Measurements from ENCODE around the gene AFAP1.

AFAP1 gene

DNA sequence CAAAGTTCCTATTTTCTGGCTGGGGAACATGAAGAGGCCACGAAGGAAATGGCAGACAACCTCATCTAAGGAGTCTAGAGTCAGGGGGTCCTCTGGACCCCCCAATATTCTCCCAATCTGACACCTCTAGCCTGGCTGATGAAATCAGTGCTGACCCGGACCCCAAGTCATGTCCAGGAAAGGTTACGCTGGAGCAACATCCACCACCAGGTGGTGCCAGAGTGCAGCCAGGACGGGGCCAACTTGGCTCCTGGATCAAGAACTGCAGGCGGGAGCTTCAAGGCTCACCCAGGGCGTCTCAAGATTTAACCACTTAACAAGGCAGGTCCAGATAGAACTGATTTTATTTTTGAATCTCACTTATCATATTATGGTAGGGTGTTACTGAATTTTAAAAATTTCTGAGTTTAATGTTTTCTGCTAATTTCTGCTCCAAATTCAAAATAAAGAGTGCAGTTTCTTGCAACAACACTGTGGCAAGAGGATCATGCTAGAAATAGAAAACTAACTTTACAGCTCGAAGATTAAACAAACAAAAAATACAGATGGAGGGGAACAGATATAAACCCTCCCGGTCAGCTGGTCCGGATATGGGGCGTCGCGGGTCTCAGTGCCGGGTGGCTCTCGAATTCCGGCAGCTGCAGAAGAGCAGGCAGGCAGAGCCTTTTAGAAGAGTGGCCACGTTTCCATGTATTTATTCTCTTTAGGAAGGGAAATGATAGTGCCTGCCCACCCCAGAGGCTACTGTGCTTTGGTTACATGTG, 135.5 kb downstream of the AFAP1 start:
- DNase-seq (ENCODE audit: low spot score): peak; percentile 80

DNA sequence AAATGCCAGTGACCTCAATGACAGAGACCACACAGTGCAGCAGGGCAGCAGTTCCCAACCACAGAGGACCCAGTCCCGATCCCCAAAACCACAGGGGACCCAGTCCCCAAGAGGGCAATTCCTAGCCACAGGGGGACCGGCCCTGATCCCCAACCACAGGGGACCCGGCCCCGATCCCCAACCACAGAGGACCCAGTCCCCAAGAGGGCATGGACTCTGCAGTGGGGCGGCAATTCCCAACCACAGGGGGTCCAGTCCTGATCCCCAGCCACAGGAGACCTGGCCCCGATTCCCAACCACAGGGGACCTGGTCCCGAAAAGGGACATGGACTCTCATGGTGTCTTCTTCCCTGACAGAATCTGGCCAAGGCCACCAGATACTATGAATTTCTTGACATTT, 136.3 kb downstream of the AFAP1 start:
- no peak for DNase-seq (ENCODE audit: low spot score)

DNA sequence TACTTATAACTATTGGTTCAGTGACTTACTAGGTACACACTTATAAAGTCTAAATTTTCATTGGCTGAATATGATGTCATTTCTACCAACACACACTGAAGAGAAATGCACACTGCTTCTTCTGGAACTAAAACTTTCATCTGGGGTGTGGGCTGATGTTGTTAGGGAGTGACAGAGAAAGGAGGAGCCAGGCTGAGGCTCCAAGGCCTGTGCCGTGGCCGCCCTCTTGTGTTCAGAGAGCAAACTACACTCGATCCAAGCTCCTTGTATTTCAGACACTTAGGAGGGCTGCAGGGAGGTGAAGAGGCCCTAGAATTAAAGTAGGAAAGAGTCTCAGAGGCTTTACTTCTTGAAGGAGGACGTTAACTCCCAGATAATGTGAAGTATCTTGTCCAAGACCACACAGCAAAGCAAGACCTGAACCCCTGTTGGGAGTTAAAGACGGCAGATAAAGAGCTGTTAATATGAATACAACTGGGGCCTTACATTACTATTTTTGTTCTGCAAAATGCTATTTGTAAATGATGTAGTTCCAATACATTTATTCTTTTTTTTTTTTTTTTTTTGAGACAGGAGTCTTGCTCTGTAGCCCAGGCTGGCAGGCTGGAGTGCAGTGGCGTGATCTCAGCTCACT, 137.5 kb downstream of the AFAP1 start:
- peak; percentile 83 for DNase-seq (ENCODE audit: low spot score)

DNA sequence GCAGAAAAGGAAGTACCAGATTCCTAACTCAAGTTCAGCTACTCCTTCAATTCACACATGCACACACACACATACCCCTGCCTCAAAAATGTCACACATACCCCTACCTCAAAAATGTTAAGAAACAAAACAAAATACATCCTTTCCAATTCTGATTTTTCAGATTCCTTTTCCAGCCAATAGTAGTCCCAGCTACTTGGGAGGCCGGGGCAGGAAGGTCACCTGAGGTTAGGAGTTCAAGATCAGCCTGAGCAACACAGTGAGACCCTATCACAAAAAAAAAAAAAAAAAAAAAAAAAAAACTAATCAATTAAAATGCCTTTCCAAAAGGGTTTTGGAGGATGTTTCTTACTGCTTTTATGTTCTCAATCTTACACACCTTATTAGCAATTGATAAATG, 138.0 kb downstream of the AFAP1 start:
- no peak for DNase-seq (ENCODE audit: low spot score)

DNA sequence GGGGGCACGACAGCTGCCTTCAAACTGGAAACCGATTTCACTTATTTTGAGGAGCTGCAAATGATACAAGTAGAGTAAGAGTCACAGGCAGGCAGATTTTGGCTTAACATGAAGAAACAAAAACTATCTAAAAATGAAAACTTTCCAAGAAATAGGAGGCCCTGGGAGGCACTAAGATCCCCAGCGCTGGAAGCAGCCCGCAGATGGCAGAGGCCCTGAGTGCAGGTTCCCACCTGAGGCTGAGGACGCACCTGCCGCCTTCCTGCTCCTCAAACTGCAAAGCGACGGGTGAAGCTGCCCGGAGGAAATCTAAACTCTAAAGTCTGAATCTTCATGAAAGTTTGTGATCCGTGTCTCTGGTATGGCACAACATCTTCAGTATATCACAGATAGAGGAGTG, 138.7 kb downstream of the AFAP1 start:
- DNase-seq (ENCODE audit: low spot score): no peak

DNA sequence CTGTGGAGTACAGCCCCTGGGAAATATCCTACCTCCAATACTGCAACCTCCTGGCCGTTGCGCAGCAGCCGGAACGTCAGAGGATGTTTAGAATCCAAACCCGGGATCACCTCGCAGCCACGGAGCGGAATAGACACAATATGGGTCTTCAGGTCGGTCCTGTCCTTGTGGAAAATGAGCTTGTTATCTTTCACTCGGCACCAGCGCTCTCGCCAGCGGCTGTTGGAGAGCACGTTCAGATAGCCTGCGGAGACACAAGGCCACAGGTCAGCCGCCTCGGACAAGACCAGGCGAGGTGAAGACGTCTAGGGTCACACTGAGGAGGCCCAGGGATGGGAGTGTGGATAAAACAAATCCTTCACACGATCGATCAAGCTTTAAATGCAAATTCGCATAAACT, 139.3 kb downstream of the AFAP1 start:
- DNase-seq (ENCODE audit: low spot score): no peak

DNA sequence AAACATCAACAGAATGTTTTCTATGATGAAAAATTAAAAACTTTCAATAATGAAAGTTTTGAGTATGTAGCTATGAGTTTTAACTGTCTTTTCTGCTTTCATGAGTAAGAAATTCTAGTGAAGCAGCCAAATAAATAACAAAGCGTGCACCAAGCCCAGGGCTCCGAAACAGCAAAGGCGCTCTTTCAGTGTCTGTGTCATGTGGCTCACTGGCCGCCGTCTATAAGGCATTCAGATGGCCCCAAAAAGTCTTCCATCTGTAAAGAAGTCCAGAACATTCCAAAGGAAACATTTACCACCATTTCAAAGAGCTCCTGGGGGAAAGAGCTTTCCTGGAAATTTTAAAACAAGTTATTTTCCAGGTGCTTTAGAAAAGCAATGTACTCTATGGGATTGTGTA, 139.9 kb downstream of the AFAP1 start:
- DNase-seq (ENCODE audit: low spot score): no peak

DNA sequence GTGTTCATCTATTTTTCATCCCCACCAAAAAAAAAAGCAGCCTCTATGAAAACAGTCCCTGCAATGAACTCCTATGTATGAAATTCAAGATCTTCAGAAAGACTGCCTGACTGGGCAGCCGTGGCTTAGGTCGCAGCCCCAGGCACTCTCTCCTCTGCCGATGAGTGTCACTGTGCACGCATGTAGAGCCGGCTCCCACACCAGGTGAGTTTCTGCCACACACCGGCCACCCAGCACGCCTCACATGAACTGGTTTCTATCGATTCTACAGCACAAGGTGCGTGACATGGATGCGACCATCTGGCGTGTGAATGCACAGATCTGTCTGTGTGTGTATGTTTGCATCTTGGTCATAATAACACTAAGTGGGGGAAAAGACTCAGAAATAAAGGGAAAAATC, 140.4 kb downstream of the AFAP1 start:
- no peak for DNase-seq (ENCODE audit: low spot score)

DNA sequence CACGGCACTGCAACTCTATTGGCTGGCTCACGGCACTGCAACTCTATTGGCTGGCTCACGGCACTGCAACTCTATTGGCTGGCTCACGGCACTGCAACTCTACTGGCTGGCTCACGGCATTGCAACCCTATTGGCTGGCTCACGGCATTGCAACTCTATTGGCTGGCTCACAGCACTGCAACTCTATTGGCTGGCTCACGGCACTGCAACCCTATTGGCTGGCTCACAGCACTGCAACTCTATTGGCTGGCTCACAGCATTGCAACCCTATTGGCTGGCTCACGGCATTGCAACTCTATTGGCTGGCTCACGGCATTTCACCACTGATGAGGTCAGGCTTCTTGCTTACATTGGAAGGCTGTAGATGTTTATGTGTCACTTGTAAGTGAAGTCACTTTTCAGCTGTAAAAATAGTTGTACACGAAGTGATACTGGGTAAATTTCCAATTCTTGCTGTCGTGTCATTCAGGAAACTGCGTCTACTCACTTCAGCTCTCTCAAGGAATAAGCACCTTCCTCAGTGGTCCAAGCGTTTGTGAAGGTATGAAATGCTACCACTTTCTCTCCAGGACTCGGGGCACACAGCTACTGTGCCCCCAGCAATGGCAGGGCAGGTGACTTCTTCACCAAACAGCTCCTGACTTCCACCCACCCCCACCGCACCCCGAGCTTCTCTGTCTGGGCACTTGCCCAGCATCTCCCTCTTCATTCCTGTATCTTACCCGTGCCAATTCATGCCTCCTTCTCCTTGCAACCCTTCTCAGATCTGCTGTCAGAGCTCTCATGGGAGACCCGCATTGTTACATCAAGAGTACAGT, 141.3 kb downstream of the AFAP1 start:
- DNase-seq (ENCODE audit: low spot score): no peak

DNA sequence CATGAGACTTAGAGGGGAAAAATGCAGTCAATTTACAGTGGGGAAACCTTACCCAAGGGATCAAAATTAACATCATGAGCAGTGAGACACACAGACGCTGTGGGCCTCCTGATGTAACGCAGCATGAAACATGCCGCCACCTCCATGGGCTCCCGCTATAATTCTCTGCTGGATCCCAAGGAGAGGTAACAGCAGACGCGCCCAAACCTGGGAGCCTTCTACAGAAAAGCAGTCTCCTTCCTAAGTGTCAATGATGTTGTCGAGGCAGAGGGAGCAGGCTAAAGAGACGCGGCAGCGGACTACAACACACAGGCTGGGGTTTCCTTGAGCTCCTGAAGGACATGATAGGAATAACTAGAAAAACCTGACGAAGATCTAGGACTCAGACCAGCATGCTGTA, 142.3 kb downstream of the AFAP1 start:
- no peak for DNase-seq (ENCODE audit: low spot score)

DNA sequence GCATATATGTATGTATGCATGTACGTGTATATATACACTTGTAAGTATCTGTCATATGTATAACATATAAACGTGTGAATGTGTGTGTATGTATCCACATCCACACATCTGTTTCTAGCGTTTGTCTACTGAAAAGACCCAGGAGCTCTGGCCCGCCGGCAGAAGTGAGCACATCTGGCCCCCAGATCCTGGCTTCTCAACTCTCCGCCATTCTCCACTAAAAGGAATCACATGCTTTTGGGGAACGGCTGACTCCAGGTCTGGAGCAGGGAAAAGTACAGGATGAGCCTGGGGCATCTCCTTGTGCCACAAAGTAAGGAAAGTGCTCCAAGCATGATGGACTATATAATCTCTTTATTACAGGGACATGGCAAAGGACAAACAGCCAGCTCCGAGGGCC, 143.7 kb downstream of the AFAP1 start:
- DNase-seq (ENCODE audit: low spot score): no peak

DNA sequence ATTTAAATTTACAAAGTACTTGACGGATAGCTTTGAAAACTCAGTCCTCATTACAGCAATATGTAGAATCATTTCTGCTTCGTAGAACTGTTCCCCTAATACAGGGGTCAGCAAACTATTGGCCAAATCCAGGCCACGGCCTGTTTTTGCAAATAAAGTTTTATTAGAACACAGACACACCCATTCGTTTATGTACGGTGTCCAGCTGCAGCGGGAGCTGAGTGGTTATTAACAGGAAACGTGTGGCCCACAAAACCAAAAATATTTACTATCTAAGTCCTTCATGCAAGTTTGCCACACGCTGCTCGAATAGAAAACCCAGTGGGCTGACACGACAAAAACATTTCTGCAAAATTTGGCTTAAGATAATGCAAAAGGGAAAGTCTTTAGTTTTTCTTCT, 146.5 kb downstream of the AFAP1 start:
- DNase-seq (ENCODE audit: low spot score): no peak

DNA sequence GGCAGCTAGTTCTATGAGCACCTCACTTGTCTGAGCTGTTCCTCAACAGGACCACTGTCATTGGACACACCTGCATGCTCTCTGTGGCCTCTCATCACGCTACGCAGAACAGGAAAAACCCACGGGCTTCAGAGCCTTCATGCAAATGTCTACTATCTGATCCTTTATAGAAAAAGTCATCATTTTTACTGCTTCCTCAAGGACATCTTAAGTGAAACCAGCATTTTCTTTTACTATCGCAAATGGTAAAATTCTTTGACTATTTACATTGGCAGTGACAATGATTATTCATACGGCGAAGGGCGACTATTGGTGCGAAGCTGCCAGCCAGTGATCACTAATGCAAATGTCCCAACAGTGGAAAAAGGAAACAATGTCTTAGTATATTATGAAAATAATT, 147.0 kb downstream of the AFAP1 start:
- DNase-seq (ENCODE audit: low spot score): no peak

DNA sequence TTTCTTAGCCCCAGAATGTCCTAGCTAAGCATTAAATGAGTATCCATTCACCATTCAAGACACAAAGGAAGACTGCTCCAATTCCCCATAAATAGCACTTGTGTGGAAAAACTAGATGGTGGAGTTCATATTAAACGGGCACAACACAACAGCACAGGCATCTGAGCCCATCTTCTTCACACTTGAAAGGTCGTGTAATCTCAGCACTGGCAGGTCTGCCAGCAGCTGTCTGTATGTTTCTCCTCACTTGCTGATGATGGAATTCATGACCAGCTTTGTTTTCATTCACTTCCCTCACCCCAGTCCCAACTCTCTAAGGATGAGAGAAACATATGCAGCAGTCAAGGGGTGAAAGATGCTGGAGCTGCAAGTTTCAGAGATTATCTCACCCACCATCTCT, 148.7 kb downstream of the AFAP1 start:
- DNase-seq (ENCODE audit: low spot score): no peak

DNA sequence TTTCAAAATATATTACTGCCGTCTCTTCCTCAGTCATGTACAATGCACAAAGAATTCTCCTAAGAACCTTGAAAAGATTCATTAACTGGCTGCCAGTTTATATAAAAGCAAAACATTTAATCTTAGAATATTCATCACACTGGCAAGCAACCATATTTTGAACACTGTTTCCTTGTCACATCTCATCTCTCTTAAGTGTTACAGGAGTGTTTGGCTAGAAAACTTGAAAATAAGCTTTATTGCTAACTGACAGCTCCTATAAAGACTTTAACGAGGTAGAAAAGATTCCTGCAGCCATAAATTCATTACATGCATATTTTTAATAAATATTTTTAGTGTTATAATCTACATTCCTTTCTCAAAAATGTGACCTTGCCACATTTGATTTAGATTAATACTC, 149.6 kb downstream of the AFAP1 start:
- DNase-seq (ENCODE audit: low spot score): no peak

DNA sequence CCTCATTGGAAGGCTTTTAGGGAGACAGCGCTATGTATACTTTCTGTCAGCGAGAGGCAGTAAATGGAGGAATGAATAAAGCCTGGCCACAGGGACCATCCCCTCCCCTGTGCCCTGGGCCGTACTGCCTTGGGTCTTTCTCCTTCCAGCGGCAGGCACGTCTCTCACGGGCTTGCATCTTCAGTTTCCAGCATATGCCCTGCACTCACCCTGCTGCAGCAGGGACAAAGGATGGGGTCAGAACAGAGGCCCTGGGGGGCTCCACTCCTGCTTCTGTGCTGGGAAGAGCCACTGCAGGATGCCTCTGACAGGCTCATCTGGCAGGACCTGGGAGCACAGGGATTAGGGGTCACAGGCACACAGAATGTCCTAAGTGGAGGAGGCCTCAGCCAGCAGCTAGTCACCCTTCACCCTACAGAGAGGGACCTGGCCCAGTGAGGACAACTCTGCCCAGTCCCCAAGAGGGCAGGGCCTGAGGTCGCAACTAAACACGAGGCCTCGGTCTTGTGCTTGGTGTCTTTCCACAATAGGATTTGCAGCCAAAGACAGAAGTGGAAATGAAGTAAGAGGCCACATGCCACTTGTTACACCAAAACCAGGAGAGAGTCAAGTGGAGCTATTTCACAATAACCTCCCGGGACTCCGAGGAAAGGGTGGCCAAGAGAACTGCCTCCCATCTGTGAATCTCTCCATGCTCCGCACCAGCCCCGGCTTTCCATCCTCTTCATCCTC, 150.8 kb downstream of the AFAP1 start:
- no peak for DNase-seq (ENCODE audit: low spot score)

DNA sequence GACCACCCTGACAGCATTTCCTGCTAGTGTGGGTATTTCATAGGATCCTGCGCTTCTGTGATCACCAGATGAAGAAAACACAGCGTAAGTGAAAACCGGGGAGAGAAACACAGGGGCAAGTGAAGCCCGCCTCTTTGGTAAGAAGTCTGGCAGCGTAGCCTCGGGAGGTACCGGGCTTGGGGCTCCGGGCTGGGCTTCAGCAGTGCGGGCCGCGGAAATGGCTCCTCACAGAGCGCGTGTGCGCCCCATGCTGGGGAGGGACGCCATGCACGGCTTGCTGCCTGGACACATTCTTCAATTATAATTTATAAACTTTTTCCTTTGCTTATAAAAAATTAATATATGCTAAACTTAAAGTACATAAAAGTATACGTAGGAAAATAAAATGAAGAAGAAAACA, 151.5 kb downstream of the AFAP1 start:
- no peak for DNase-seq (ENCODE audit: low spot score)

DNA sequence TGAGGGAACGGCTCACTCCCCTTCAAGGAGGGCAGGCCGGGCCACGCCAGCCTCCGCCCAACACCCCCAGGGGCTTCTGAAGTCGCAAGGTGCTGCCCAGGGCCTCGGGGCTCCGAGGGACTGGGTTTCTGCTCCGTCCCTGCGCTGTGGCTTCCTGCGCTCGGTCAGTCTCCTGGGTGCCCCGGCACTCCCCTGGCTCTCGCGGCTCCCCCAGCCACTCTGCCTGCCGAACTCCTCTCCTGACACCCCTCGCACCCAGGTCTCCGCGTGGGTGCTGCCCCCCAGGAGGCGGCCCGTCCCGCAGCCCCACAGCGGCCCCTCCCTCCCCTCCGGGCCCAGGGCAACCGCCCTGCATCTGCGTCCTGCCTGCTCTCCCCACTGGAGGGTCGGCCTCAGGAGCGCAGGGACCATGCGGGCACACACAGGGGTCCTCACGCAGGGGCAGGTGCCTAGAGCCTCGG, 151.9 kb downstream of the AFAP1 start:
- no peak for DNase-seq (ENCODE audit: low spot score)

DNA sequence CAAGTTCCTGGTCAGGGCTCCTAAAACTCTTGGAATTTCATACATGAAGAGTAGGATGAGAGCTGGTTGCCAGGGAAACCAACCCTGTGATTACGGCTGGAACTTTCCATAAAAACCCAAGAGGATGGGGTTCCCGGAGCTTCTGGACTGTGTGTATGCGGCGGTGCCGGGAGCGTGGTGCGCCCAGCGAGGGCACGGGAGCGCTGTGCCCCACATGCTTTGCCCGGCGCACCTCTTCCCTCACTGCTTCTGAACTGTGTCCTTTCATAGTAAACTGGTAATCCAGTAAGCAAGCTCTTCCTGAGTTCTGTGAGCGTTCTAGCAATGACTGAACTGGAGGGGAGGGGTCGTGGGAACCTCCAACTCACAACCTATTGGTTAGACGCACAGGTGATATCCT, 152.6 kb downstream of the AFAP1 start:
- no peak for DNase-seq (ENCODE audit: low spot score)

DNA sequence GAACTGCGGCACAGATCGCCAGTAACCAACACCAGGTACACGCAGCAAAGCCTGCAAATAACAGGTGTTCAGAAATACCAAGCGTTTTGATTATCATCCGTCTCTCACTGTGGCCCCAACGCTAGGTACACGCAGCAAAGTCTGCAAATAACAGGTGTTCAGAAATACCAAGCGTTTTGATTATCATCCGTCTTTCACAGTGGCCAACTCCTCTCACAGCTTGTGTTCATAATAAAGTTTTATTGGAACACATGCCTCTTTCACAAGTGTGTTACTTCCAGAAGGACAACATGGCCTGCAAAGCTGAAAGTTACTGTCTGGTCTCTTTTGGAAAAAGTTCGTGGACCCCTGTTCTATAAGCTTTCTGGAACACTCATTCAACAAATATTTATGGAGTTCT, 153.1 kb downstream of the AFAP1 start:
- DNase-seq (ENCODE audit: low spot score): no peak

DNA sequence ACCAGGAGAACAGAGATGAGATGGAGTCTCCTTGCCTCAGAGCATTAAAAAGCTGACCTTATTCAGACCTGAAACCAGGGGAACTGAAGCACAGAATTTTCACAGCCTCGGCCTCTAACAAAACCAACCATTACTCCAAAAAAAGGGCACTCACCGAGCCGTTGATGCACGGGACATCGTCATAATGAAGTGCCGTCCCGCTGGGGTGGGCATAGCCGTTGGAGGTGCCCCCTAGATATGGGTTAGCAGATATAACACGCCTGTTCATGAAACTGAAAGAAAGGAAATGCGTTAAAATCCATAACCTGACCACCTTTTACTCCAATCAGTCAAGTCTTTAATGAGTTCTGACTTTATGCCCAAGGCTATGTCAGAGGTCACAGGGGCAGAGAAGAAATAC, 153.6 kb downstream of the AFAP1 start:
- DNase-seq (ENCODE audit: low spot score): no peak

DNA sequence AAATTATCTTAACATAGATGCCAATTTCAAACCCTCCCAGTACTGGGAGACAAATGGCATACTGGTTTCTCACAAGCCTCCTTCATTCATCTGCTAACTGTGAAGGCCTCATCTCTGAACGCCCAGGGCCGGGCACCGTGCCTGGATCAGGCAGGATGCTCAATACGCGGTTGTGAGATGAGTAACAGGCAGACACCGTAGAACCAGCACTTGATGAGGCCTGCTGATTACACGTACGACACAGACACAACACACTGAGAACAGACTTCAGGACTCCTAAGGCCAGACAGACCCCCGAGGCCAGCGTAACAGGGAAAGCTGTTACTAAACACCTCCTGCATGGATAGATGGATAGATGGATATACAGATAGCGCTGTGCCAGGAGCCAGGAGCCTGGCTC, 154.6 kb downstream of the AFAP1 start:
- no peak for DNase-seq (ENCODE audit: low spot score)
